HG03439 (cell line): ENCODE measurements around the gene CORO7.
"Not testable (repeated sequence)": the region's sequence is repeated elsewhere in the genome, so short reads cannot be mapped to it uniquely, and the experiment has no call there.

Source experiments
- ATAC-seq: cut with Tn5 transposase; IDR thresholded peaks from one replicate; pipeline ENCODE4 v1.9.1; 2021; ENCODE audit warnings: mild to moderate bottlenecking, moderate library complexity; ENCODE audit not compliant: unreplicated experiment

The CORO7 gene

DNA sequence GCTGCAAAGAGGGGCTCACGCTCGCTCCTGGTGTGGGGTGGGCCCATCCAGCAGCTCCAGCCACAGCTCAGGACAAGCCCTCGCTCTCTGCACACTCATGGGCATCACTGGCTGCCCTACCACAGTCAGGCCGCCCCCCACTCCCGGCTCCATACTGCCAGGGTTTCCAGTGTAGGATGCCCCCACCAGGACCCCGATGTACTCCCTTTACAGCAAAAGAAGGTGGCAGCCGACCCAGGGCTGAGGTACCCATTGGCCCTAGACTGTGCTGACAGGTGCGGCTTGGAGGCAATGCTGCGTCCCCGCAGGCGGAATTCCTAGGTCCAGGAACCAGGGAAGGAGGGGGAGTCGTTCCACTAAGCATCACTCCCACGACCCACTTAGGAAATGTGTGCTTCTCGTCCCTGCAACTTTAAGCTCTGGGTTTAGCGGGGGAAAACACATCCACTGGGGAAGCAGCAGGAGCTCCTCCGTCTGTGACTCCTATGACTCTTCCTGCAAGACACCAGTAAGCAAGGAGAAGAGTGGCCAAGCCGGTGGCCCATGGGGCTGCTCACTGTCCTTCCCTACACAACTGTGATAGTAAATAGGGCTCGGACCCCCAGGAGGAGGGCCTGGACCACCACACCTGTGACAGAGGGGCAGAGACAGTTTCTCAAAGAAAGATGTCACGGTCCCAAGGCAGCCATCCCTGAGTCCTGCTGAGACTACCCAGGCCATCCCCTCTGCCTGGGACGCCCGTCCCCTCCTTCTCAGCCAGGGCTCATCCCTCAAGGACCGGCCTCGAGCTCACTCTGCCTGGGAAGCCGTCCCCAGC, 13.1 kb downstream of the CORO7 start:
- no peak for ATAC-seq

DNA sequence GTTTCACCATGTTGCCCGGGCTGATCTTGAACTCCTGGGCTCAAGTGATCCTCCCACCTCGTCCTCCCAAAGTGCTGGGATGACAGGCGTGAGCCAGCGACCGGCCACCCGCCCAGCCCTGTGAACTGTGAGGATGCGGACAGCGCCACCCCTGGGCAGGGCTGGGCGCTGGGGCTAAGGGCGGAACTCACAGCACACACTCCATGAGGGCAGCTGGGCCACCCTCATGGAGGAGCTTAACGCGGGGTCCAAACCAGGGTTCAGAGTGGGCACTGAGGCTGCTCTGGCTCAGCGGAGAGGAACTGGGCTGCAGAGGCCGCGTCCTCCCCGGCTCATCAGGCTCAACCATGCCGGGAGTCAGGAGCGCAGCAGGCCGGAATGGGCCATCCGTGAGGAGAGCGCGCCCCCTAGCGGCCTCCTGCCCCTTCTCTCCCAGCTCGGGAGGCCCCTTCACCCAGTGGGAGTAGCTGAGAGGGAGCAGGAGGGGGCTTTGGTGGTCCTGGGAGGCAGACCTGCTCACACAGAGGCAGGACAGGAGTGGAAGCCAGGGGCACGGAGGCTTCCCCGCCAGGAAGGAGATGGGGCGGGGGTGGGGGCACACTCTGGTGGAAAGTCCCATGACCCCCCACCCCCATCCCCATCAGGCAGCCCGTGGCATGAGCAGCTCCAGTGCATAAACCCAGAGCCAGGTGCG, 13.8 kb downstream of the CORO7 start:
- ATAC-seq = peak; percentile 50

DNA sequence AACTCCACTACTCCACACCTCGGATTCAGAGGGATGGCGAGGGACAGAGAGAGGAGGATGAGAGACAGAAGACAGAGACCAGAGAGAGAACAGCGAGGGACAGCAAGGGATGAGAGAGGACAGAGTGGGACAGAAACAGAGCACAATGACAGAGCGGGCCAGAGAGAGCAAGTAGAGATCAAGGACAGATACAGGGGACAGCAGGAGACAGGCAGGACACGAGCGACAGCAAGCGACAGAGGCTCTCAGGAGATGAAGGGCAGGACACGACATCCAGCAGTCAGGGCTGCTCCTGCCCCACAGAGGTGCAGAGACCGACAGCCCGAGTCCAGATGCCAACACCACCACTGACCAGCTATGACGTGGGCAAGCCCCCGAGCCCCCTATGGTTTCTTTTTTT, 14.9 kb downstream of the CORO7 start:
- no peak for ATAC-seq

DNA sequence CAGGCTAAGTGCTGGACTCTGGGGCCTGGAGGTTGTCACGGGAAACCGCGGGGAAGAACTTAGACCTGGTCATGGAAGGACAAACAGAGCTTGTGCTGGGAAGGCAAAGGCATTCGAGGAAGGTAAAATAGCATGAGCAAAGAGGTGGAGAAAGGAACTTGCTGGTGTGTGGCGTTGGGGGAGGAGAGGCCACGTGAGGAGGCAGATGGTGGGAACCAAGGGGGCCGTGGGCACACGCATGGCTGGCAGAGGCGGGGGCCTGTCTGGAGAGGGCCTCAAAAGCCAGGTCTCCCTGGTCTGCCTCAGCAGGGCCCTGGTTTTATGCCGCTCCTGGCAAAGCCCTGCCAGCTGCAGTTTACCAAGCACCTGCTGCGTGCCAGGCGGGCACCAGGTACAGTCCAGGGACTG, 15.3 kb downstream of the CORO7 start:
- no peak for ATAC-seq

DNA sequence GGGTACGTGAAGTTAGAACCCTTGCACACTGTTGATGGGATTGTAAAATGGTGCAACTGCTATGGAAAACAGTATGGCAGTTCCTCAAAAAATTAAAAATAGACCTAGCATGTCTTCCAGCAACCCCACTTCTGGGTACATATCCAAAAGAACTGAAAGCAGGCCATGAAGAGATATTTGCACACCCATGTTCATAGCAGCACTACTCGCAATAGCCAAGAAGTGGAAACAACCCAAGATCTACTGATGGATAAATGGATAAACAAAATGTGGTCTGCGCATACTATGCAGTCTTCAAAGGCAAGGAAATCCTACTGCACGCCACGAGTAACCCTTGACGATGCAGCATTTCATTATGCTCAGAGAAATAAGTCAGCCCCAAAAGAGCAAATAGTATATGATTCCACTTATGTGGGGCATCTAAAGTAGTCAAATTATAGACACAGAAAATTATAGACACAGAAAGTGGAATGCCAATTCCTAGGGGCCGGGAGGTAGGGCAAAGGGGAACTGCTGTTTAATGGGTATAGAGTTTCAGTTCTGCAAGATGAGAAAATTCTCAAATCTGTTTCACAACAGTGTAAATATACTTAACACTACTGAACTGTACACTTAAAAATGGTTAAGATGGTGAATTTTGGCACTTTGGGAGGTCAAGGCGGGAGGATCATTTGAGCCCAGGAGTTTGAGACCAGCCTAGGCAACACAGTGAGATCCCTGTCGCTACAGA, 17.2 kb downstream of the CORO7 start:
- no peak for ATAC-seq

DNA sequence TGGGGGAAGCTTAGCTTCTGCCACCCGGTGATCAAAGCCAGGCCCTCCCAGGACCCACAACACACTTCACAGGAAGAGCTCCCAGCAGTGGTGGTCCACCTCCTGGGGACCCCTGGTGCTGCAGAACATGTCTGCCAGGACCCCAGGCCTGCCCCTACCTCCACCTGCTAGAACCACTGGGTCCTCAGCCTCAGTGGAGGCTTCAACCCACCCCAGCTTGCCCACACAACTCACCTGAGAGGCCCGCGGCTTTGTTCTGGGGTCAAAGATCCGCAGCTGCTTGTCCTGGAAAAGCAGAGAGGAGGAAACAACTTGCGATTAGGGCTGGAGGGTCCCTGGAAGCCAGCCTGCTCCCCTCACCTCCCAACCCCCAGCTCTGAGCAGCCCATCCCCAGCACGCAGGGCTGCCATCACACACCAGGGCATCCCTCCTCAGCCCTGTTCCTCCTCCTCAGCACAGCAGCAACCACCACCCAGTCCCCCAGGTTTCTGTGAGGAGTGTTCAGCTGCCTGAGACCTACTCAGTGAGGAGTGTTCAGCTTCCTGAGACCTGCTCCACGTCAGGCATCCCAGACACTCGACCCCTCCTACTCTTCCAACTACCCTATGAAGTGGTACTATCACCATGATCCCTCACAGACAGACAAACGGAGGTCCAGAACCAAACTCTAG, 21.2 kb downstream of the CORO7 start:
- ATAC-seq = no peak

DNA sequence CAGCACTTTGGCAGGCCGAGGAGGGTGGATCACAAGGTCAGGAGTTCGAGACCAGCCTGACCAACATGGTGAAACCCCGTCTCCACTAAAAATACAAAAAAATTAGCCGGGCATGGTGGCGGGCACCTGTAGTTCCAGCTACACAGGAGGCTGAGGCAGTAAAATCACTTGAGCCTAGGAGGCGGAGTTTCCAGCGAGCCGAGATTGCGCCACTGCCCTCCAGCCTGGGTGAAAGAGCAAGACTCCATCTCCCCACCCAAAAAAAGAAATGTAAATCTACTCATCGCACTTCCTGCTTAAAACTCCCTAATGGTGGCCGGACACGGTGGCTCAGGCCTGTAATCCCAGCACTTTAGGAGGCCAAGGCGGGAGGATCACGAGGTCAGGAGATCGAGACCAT, 22.5 kb downstream of the CORO7 start:
- ATAC-seq = not testable (repeated sequence)

DNA sequence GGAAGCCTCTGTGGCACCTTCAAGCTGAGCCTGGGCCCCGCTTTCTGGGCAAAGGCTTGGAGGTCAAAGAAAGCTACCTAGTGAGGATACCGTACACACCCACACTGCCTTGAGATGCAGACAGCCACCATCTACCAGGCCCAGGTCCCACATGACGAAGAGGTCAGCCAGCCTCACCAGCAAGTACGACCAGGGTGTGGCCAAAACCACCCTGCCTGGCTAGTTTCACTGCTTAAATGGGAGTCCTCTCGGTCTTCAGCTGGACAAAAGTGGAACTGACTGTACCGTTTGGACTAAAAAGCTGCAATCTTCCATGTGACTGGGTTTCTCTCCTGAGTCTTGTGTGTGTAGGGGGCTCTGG, 23.2 kb downstream of the CORO7 start:
- ATAC-seq = no peak

DNA sequence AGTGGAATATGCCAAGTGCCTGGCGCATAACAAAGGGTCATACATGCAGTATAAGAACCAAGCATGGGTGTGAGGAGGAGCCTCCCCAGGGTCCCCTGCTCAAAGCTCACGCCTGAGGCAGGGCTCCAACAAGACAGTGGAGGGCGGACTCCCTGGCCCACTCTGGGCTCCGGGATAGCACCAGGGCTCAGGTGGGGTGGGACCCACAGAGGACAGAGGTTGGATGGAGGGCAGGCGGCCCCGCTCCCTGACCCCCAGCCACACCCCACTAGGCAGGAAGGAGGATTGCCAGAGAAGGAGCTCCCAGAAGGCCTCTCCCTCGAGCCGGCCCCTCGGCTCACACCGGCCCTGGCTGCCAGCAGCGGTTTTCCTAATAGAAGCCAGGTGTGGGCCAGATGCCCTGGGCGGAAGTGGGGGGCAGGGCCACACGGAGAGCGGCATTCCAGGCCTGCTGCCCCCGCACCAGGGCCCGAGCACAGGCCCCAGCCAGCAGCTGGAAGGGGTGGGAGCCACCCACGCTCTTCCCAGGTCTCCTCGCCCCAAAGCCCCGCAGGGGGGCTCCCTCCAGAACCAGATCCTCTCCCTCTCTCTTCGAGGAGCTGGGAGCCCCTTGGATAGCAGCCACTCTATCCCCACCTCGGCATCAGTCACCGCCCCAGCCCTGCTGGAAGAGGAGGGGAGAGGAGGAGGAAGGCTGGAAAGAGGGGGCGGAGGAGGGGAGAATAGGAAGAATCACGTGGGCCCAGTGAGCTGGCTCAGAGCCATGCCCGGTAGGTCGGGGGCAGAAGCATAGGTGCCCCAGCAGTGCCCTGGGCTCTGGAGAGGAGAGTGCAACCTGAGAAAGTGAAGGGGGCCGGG, 23.8 kb downstream of the CORO7 start:
- ATAC-seq = no peak

DNA sequence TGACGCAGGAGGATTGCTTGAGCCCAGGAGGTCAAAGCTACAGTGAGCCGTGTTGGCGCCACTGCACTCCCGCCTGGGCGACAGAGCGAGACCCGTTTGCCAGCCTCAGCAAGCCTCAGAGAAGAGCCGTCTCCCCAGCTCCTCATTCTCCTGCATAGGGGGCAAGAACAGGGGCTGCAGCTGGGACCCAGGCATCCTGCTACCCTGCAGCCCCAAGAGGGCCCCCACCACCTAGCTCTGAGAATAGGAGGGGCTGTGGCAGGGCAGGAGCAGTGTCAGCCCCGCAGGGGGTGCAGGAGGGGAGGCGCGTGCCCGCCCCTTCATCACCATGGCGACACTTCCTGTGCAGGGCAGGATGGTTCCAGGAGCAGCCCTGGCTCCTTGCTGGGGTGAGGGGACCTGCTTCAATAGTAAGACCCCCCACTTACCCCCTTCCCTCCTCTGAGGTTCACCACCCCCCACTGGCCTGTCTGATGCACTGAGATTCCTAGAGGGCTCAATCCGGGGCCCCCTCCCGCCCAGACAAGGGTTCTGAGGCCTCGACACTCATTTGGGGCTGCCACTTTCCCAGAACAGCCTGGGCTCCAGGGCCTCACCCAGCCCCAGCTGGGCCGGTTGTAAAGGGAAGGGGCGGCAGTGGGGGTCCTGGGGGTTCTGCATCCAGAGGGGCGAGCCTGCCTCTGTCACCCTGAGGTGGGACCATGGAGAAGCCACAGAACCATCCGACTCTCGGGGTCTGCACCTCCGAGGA, 24.6 kb downstream of the CORO7 start:
- no peak for ATAC-seq

DNA sequence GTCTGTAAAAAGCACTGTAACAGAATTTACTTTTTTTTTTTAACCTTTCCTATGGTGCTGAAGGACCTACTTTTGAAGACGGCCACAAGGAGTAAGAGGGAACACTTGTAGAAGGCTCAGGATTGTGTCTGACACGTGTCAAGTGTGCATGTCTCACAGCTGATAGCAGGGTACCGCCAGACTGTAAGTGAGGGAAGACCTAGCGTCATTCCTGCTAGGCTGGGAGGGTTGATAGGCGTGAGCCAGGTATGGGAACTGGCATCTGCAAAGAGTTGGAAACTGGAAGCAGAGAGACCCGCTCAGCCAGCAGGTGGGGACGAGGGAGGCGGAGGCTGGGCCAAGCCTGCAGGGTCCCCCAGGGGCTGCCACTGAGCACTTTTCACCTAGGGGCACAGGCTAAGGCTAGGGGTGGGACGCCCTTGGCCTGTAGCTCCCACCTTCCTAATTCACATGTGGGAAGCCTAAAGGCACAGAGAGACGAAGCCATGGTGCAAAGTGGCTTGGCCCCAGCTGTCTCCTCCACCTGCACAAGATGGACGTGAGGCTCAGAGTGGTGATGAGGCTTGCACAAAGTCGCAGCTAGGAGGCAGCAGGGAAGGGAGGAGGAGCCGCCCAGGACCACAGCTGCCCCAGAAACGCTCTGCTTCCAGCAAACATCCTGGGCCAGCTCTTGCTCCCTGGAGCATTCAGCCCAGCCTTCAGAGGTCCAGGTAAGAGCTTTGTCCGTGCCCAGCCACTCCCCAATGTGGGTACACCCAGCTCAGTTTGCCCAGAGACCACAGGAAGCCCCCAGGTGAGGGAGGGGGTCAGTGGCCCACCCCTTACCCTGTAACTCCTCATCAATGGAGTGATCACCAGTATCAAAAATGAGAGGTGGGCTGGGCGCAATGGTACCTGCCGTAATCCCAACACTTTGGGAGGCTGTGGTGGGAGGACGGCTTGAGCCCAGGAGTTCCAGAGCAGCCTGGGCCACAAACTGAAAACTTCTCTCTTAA, 25.8 kb downstream of the CORO7 start:
- no peak for ATAC-seq

DNA sequence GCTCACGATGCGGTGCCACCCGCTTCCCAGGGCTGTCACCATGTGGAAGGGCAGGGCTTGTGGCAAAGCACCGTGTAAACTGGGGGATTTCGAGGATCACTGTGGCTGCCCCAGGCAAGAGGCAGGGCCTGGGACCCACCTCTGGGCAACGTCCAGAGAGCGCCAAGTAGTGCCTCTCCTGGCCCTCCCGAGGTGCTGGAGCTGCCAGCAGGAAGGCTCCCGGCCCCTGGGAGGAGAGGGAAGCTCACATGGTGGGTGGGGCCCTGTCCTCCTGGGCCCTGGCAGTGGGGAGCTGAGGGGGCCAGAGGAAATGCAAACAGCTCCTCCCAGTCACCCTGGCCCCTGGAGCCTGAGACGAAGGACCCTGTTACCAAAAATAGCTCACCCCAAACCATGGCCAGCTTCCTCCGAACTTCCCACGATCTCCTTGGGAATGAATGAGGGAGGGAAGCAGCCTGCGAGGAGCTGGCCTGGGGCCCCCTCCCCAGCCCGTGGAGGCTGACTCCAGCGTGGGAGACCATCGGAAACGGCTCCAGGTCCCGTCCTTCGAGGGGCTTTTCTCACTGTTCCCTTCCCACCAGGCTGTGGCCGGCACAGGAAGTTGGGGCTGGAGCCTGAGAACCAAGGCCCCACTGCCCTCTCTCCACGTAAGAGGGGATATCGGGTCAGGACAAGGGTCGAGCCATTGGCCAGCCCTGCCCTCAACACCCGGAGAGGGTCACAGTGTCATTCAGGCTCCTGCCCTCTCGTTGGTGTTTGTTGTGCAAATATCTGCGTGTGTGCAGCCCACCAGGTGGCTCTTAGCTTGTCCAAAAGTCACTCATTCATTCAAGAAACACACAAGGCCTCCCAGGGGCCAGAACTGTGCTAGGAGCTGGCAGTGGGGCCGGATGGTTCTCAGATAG, 27.1 kb downstream of the CORO7 start:
- ATAC-seq = no peak

DNA sequence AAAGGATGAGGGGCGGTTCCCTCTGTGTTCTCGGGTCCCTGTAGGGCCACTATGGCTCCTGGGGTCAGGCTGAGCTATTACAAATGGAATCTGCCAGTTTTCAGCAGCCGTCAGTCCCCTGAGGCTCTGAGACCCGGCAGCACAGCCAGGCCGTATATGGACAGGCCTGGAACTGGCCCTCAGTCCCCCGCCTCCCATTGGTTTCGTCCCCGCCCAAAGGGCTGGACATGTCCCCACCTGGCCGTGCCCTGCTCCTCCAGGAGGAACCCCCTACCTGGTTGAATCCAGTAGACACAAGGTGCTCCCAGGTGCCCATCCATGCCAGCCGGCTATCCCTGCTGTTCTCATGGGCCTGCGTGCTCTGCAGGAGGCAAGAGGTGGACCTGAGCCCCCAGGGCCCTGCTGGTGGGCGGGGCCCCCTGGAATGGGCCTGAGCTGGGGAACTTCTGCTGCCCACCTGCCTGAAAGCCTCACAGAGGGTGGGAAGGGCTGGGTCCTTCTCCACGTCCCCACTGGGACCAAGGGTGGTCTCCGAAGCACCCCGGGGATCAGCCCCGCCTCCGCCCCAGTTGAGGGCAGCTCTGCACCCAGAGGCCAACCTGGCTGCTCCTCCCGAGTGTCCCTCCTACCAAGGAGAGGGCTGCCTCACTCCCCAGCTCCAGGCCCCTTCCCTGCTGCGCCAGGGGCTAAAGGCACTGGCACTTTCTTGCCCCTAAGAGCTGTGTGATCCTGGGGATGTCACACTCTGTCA, 27.9 kb downstream of the CORO7 start:
- ATAC-seq = no peak

DNA sequence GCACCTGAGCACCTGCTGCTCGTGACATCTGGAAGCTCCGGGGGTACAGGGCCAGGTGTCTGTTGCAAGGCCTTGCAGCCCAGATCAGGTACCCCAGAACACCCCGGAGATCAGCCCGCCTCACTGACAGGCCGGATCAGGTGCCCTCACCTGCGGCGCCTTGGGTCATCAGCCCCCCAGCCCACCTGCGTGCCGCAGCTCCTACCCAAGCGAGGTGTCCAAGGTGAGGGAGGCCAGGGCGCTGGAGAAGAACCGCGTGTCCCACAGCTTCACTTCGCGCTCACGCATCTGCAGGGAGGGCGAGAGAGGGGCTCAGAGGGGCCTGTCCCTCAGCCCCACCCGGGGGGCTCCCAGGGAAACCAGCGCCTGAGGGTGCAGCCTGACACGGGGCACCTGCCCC, 28.6 kb downstream of the CORO7 start:
- no peak for ATAC-seq

DNA sequence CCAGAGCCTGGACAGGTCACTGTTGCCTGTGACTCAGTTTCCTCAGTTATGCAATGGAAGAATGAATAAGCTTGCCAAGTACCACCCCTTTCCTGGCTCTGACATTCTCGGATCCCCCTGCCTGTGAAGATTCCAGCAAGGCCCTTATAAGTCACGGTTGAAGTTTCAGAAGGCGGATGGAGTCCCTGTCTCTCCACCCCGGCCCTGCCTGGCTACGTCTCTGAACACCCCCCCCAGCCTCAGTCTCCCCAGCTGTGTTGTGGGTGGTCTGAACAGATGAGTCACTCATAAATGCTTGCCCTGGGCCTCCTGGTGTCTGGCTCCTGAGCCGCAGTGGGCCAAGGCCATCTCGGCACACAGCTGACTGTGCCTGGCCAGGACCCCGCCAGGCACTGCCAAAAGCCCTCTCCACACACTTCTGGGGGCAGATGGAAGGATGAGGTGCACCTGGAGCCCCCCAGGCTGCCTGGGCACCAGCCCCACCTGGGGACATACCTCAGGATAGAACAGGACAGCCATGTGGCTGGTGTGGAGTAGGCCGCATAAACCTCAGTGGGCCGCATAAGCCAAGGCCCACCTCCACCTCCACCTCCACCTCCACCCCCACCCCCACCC, 29.3 kb downstream of the CORO7 start:
- no peak for ATAC-seq

DNA sequence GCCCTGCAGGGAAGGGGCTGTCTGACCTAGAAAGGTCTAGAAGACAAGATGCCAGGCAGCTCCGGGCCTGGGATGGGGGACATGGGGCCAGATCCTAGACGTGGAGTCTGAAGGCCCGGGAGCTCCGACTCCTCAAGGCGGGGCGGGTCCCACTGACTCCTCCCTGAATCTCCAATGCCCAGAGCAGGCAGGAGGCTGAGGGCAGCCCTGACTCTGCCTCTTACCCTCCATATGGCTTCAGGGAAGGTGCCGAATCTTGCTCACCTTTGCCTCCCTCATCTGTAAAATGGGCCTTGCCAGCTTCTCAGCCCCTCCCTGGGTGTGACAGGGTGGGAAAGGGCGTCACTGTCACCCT, 30.0 kb downstream of the CORO7 start:
- ATAC-seq = no peak
